Skeletal muscle tissue (tissue), 4 donors: Measurements from ENCODE around the gene NEB. TPM values are rescaled to one million over a fixed set of nuclear protein-coding genes. Genes with fewer than 3 reads are reported as not detected.
A peak's percentile ranks its signal among the peaks of the same experiment; 100 is the strongest.

Experiments
- H3K27ac ChIP-seq: one replicate; pipeline ENCODE4 v1.7.0; 2013; ENCODE audit warnings: mild to moderate bottlenecking, low read depth, low read length, inconsistent platforms
- H3K27me3 ChIP-seq, 3 donors: one replicate each; pipeline ENCODE4 v1.7.0; 2013; ENCODE audit warnings: low read length in 3 of 3; ENCODE audit not compliant: control insufficient read depth in 3 of 3, insufficient read depth in 3 of 3
- H3K36me3 ChIP-seq, 3 donors: one replicate each; pipeline ENCODE4 v1.7.0; 2013; ENCODE audit warnings: low read length in 3 of 3; ENCODE audit not compliant: control insufficient read depth in 3 of 3, insufficient read depth in 3 of 3
- H3K4me1 ChIP-seq, 3 donors: one replicate each; pipeline ENCODE4 v1.7.0; 2013; ENCODE audit warnings: low read length in 3 of 3, mild to moderate bottlenecking in 3 of 3; ENCODE audit not compliant: control insufficient read depth in 3 of 3, insufficient read depth in 3 of 3
- H3K4me3 ChIP-seq, 3 donors: one replicate each; pipeline ENCODE4 v1.7.0; 2013; ENCODE audit warnings: low read length in 3 of 3
- H3K9ac ChIP-seq, 3 donors: one replicate each; pipeline ENCODE4 v1.7.0; 2013; ENCODE audit warnings: low read length in 3 of 3, mild to moderate bottlenecking in 3 of 3, moderate library complexity in 2 of 3, low read depth in 1 of 3
- H3K9me3 ChIP-seq, 3 donors: one replicate each; pipeline ENCODE4 v1.7.0; 2013; ENCODE audit warnings: low read length in 3 of 3; ENCODE audit not compliant: control insufficient read depth in 3 of 3
- total RNA-seq: library from RNA; depleted of rRNA; stranded (reverse); fragments of >200 nt; gene quantifications from one replicate; pipeline ENCODE4 v1.2.3, GENCODE V29; 2014
- donor health status: Osteomylitis.

The NEB gene
- total RNA-seq, 1 donor from 2014 or later: 833 TPM

DNA sequence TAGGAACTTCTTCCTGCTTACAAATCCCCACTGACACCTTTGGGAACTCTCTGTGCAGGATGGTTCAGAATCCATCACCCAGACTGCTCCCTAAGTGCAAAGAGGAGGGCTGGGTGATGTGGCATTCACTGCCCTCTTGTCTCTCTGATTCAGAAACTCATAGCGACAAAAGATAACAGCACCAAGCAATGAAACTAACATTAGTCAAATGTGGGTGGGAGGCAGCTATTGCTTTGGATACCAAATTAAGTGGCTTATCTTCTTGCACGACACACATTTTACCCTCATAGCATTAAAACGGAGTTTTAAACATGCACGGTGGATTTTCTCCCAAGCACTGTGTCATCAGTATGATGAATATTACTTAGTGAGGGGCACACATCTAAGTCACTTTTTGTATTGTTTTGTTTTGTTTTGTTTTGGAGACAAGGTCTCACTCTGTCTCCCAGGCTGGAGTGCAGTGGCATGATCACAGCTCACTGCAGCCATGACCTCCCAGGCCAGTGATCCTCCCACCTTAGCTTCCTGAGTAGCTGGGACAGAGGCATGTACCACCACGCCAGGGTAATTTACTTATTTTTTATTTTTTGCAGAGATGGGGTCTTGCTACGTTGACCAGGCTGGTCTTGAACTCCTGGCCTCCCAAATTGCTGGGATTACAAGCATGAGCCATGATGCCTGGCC lies 40.9 kb upstream of the NEB start:
- Histone ChIP-seq H3K4me1 (peaks cover 33 to 36% (median 34%) of the 10 kb centered on the region in 3 donors), H3K36me3 (peaks cover 0 to 3% (median 0%) of the 10 kb centered on the region in 3 donors), H3K27ac (peak overlapping the region; percentile 90), H3K9me3 (no peaks in the 10 kb centered on the region), H3K27me3 (no peaks in the 10 kb centered on the region), H3K4me3 (peak overlapping the region in 1 of 3 donors; percentile 29), H3K9ac (peak overlapping the region in 2 of 3 donors; percentile 60 to 75)

DNA sequence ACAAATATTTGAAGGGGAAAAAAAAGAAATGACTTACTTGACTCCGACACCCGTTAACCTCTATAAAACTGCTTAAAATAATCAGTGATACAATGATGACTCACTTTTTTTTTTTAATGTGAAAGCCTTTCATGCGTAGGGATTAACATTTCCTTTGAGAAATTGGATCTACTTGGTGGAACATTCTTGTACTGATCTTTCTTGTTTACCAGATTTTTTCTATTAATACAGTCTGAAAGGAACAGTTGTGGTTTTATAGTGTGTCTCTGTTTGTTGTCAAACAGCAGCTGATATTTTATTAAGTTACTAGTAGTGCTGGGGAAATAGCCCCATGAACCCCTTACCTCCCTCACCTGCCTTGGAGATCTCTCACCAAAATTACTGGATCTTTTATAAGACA lies 40.2 kb upstream of the NEB start:
- peak overlapping the region in 1 of 3 donors; percentile 29 for H3K4me3 ChIP-seq
- peaks cover 34 to 41% (median 37%) of the 10 kb centered on the region in 3 donors for H3K4me1 ChIP-seq
- H3K27ac ChIP-seq: peak overlapping the region; percentile 90
- H3K36me3 ChIP-seq: peaks cover 0 to 3% (median 0%) of the 10 kb centered on the region in 3 donors
- peak overlapping the region in 2 of 3 donors; percentile 60 to 75 for H3K9ac ChIP-seq
- H3K27me3 ChIP-seq: no peaks in the 10 kb centered on the region
- H3K9me3 ChIP-seq: no peaks in the 10 kb centered on the region

DNA sequence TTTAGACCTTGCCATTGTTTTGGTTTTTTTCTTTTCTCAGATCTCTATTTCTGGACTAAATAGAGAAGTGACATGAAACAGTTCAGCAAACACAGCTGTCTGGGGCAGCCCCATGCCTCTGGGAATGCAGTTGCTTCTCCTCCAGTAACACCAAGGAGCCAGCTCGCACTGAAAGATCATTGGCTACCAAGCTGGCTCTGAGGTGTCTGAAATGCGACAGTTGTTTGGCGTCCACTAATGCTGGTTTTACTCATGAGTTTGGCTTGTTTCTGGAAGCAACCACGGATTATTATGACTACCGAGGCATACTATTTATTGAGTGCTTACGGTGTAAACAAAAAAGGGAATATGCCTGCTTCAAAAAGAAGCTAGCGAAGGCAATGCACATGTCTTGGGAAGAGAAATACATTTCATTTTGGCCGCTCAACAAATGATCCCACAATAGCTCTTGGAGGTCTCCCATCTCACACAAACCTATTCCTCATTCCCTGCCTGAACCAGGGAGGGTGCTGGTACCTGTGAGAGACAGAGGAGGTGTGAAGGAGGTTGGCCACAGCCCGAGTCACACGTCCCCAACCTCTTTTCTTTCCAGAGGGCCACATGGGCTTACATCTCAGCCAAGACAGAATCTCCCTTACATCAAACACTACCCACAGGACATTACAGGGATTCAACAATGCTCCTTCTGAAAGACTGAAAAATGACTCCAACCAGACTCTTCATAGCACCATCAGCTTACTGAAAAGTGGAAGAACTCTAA lies 37.5 kb upstream of the NEB start:
- peaks cover 45 to 57% (median 50%) of the 10 kb centered on the region in 3 donors for H3K4me1 ChIP-seq
- peaks cover 0 to 3% (median 0%) of the 10 kb centered on the region in 3 donors for H3K36me3 ChIP-seq
- H3K9me3 ChIP-seq: no peaks in the 10 kb centered on the region
- H3K4me3 ChIP-seq: peak overlapping the region; percentile 39 to 52 (median 40)
- H3K27me3 ChIP-seq: no peaks in the 10 kb centered on the region
- peak overlapping the region; percentile 89 for H3K27ac ChIP-seq
- H3K9ac ChIP-seq: peak overlapping the region; percentile 7 to 68 (median 29)

DNA sequence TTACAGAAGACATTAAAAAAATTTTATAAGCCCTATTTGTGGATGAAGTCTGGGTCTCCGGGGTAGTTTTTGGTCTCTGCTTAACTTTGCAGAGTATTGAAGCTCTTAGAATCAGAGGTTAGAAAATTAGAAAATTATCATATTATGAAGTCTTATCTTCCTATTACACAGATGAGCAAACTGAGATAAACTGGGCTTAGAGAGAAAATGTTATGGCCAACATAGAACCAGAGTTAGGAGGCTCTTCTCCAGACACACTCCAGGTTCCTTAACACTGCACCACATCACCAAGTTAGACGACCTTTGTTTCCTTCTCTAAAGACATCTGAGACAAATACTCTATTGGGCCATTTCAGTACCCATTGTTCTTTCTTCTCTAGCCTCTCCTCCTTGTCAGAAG lies 36.7 kb upstream of the NEB start:
- Histone ChIP-seq H3K9ac (peak overlapping the region; percentile 7 to 68 (median 29)), H3K36me3 (peaks cover 0 to 1% (median 0%) of the 10 kb centered on the region in 3 donors), H3K4me3 (no peak overlapping the region), H3K27ac (peak overlapping the region; percentile 89), H3K27me3 (no peaks in the 10 kb centered on the region), H3K9me3 (no peaks in the 10 kb centered on the region), H3K4me1 (peaks cover 48 to 65% (median 58%) of the 10 kb centered on the region in 3 donors)

DNA sequence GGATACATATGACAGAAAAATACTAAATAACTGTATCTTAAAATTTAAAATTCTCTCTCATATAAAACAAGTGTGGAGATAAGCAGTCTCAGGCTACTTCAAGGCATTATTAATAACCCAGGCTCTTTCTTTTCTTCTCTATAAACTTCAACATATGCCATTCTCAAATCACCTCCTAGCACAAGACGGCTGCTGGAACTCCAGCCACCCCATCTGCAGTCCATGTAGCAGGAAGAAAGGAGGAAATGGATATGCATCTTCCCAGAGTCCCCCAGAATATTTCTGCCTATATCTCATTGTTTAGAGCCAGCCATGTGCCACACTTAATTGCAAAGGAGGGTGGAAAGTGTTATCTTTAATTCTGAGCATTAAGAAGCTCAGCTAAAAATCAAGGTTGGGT lies 35.3 kb upstream of the NEB start:
- Histone ChIP-seq H3K27me3 (no peaks in the 10 kb centered on the region), H3K4me1 (peaks cover 42 to 64% (median 61%) of the 10 kb centered on the region in 3 donors), H3K36me3 (no peaks in the 10 kb centered on the region), H3K9me3 (no peaks in the 10 kb centered on the region), H3K4me3 (no peak overlapping the region), H3K27ac (no peak overlapping the region), H3K9ac (no peak overlapping the region)

DNA sequence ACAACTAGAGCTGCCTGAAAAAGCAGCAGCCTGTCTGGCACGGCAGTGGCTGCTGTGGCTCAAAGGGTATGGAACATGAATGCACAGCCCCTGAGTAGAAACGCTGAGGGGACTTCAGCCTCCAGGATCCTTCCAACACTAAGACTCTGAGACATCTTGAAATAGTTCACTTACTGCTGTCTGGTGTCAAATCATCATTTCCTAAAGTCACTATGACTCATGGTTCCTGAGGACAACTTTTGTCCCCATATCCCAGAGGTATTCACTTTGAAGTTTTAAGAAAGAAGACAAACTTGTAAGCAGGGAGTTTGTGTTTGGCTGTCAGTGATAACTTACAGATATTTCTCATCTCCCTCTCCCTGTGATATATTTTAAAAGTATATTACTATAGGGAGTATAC lies 33.3 kb upstream of the NEB start:
- Histone ChIP-seq H3K4me3 (no peak overlapping the region), H3K4me1 (peaks cover 34 to 79% (median 61%) of the 10 kb centered on the region in 3 donors), H3K36me3 (no peaks in the 10 kb centered on the region), H3K27me3 (no peaks in the 10 kb centered on the region), H3K9me3 (no peaks in the 10 kb centered on the region), H3K27ac (peak overlapping the region; percentile 71), H3K9ac (peak overlapping the region in 2 of 3 donors; percentile 10 to 23)

DNA sequence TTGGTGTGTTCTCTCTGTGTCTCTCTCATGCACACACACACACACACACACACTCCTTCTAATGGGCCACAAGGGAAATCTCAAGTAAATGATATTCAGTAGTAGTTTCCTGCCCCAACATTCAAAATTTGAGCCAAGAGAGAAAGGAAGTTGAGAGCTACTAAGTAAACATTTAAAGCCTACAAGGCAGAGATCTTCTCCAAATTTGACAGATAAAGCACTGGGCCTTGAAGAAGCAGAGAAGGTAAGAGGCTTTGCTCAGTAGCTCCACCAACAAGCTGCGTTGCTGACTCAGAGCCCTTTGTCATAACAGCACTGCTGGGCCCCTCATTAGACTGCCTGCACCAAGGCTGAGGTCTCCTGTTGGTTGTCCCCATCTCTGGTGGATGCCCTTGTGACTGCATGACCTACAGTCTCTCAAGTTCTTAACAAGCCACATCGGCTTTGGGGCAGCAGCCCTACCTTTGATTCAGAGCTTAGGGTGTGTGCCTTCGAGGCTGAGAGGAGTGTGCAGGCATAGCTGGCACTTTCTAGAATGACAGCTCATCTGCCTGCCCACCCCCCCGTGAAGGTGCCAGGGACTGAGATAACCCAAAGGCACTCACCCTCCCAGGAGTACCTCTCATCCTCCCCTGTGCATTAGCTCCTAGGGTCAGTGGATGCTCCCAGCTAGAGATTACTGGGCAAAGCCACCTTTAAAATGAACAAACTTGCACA lies 32.3 kb upstream of the NEB start:
- no peaks in the 10 kb centered on the region for H3K36me3 ChIP-seq

DNA sequence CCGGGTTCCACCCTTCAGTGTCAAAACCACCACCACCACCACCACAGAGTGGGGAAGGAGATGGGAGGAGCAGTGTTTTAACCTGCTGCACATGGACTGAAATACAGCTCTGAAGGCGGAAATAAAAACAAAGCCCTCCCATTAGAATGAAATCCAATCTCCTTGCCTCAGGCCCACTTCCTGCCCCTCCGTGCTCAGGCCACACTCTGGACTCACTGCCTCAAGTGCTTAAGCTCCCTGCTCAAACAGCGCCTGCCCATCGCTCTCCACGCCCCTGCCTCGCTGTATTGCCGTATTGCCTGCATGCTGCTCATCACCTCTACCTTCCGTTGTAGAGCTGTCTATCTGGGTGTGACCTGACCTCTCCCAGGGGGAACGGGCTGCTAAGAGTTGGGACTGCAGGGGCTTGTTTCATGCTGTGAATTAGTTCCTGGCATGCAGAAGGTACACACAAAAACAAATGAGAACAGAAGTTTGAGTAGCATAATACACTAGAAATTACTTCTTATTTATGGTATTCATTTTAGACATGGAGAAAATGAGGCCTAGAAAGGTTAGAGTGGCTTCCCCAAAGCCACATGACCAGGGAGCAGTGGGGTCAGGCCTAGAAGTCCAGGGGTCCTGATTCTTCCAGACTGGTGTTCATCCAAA lies 31.6 kb upstream of the NEB start:
- Histone ChIP-seq H3K4me3 (no peak overlapping the region), H3K4me1 (peaks cover 18 to 77% (median 47%) of the 10 kb centered on the region in 3 donors), H3K27ac (peak overlapping the region; percentile 14), H3K9ac (peak overlapping the region in 1 of 3 donors; percentile 9), H3K9me3 (no peaks in the 10 kb centered on the region), H3K36me3 (no peaks in the 10 kb centered on the region), H3K27me3 (no peaks in the 10 kb centered on the region)

More for the DNA sequence above, 32.3 kb upstream of the NEB start:
- H3K27me3 ChIP-seq: no peaks in the 10 kb centered on the region
- peak overlapping the region in 1 of 3 donors; percentile 17 for H3K9ac ChIP-seq
- H3K4me1 ChIP-seq: peaks cover 24 to 78% (median 53%) of the 10 kb centered on the region in 3 donors
- peak overlapping the region; percentile 71 for H3K27ac ChIP-seq
- peak overlapping the region in 1 of 3 donors; percentile 2 for H3K4me3 ChIP-seq
- H3K9me3 ChIP-seq: no peaks in the 10 kb centered on the region

DNA sequence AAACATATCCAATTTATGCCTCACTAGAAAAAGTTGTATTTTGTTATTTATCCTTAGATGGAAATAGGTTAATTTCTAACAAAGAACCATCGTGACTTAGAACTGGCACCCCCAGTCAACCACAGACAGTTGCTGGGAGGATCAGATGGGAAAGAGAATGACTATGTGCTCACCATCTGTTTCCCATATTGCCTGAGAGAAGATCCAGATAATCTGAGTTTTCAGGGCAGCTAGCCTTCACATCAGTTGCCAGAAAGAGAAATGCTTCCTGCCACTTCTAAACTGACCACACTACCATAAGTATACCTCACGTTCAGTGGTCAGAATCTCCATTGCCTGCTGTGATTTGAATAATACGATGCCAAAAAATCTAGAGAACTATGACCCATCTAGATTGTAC lies 28.4 kb upstream of the NEB start:
- no peaks in the 10 kb centered on the region for H3K36me3 ChIP-seq
- H3K4me3 ChIP-seq: no peak overlapping the region
- no peaks in the 10 kb centered on the region for H3K27me3 ChIP-seq
- no peaks in the 10 kb centered on the region for H3K9me3 ChIP-seq
- peaks cover 27 to 80% (median 60%) of the 10 kb centered on the region in 3 donors for H3K4me1 ChIP-seq
- no peak overlapping the region for H3K9ac ChIP-seq
- H3K27ac ChIP-seq: peak overlapping the region; percentile 92
